Adrenal gland (tissue), 5 donors: ENCODE results near the gene GALK1.

Source experiments
- CTCF ChIP-seq, 6 experiments: fragments of 450-650 bp in 4 of 6; fragments of 200-600 bp in 2 of 6; sonication (generic) in 1 of 6; IDR thresholded peaks; 1 replicate in 5 of 6; 2 replicates in 1 of 6; pipeline versions ENCODE4 v1.5.1 to v1.8.0; 2016 to 2021; ENCODE audit warnings: antibody characterized with exemption in 6 of 6, mild to moderate bottlenecking in 2 of 6, moderate library complexity in 1 of 6
- POLR2A ChIP-seq, 2 donors: fragments of 450-650 bp; IDR thresholded peaks; one replicate each; pipeline ENCODE4 v1.6.1; 2017; ENCODE audit warnings: antibody characterized with exemption in 2 of 2, mild to moderate bottlenecking in 2 of 2, moderate library complexity in 1 of 2
- donor health status: DM: no; HTN: no; CAD: no.

- TF ChIP-seq CTCF (IDR thresholded peaks at IDR 0.05) (no peak), POLR2A (IDR thresholded peaks at IDR 0.05) (no peak)
Observed at GRCh38 chr17:75812096-75813013, 47.4 kb upstream of the GALK1 start.
